Osteocyte (in vitro differentiated cells): ENCODE results near the gene NKX6-2. TPM values are rescaled to one million over a fixed set of nuclear protein-coding genes. Genes with fewer than 3 reads are reported as not detected.
"Not testable (repeated sequence)": the region's sequence is repeated elsewhere in the genome, so short reads cannot be mapped to it uniquely, and the experiment has no call there.

Experiments
- DNase-seq: peaks from one replicate; pipeline ENCODE4 v3.0.0; 2021; ENCODE audit warnings: mixed read lengths; ENCODE audit not compliant: unreplicated experiment; ENCODE audit errors: extremely low spot score
- H3K27ac Mint-ChIP-seq: one replicate; pipeline ENCODE4 v1.8.0; 2021; ENCODE audit warnings: mild to moderate bottlenecking, mixed read lengths; ENCODE audit not compliant: unreplicated experiment
- H3K27me3 Mint-ChIP-seq: one replicate; pipeline ENCODE4 v1.8.0; 2021; ENCODE audit warnings: mixed read lengths; ENCODE audit not compliant: unreplicated experiment
- H3K36me3 Mint-ChIP-seq: one replicate; pipeline ENCODE4 v1.8.0; 2021; ENCODE audit warnings: mixed read lengths; ENCODE audit not compliant: unreplicated experiment
- H3K4me1 Mint-ChIP-seq: one replicate; pipeline ENCODE4 v1.8.0; 2021; ENCODE audit warnings: mixed read lengths; ENCODE audit not compliant: unreplicated experiment
- H3K4me3 Mint-ChIP-seq: one replicate; pipeline ENCODE4 v1.8.0; 2021; ENCODE audit warnings: mild to moderate bottlenecking, moderate library complexity, mixed read lengths; ENCODE audit not compliant: unreplicated experiment
- H3K9me3 Mint-ChIP-seq: one replicate; pipeline ENCODE4 v1.8.0; 2021; ENCODE audit warnings: mixed read lengths; ENCODE audit not compliant: unreplicated experiment
- CTCF ChIP-seq: fragments of 200-600 bp; sonication (generic); IDR thresholded peaks from 2 replicates; pipeline ENCODE4 v1.5.0; 2021; ENCODE audit warnings: antibody characterized with exemption, mild to moderate bottlenecking, moderate library complexity
- total RNA-seq: library from RNA; stranded (reverse); gene quantifications from 2 replicates; pipeline ENCODE4 v1.2.1, GENCODE V29; 2021

Gene NKX6-2
- total RNA-seq, 1 donor from 2014 or later, result not detected

- H3K27ac Mint-ChIP-seq, result no peak overlapping the region
- no peaks in the 10 kb centered on the region for H3K36me3 Mint-ChIP-seq
- DNase-seq, result no peak
- H3K4me3 Mint-ChIP-seq, result no peak overlapping the region
- no peaks in the 10 kb centered on the region for H3K9me3 Mint-ChIP-seq
- TF ChIP-seq CTCF, result no peak
- H3K4me1 Mint-ChIP-seq, result no peaks in the 10 kb centered on the region
- H3K27me3 Mint-ChIP-seq, result no peaks in the 10 kb centered on the region
These were observed 8.2 kb upstream of the NKX6-2 start for GRCh38 chr10:132793871-132794849.

GRCh38 chr10:132793213-132793612 lies 7.3 kb upstream of the NKX6-2 start:
- Mint-ChIP-seq H3K9me3 (no peaks in the 10 kb centered on the region), H3K36me3 (no peaks in the 10 kb centered on the region), H3K4me3 (no peak overlapping the region), H3K27ac (no peak overlapping the region), H3K27me3 (peaks cover 5% of the 10 kb centered on the region), H3K4me1 (no peaks in the 10 kb centered on the region)
- TF ChIP-seq CTCF, result no peak
- DNase-seq, result no peak

DNA sequence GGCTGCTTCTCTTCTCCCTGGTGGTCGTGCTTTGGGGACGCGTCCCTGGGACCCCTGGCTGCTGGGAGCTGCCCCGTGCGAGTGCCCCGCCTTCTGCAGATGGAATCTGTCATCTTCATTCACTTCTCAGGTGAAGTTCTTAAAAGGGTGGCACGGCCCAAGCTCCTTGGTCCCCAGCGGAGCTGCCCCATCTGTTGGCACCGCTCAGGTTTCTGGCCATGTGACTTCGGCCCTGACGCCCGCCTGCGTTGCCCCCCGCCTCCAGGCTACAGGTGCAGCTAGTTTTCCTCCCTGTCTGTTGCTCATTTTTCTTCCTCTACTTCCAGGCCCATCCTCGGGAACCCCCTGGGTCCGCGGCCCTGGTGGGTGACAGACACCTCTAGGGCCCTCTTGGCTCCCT lies 6.8 kb upstream of the NKX6-2 start:
- Mint-ChIP-seq H3K36me3 (no peaks in the 10 kb centered on the region), H3K4me1 (no peaks in the 10 kb centered on the region), H3K27me3 (peaks cover 5% of the 10 kb centered on the region), H3K27ac (no peak overlapping the region), H3K4me3 (no peak overlapping the region), H3K9me3 (no peaks in the 10 kb centered on the region)
- no peak for TF ChIP-seq CTCF
- no peak for DNase-seq

- not testable (repeated sequence) for H3K27me3 Mint-ChIP-seq, DNase-seq, H3K9me3 Mint-ChIP-seq, H3K4me1 Mint-ChIP-seq, H3K4me3 Mint-ChIP-seq, H3K36me3 Mint-ChIP-seq, H3K27ac Mint-ChIP-seq
These were observed 6.2 kb upstream of the NKX6-2 start for GRCh38 chr10:132792099-132792498.

- no peak overlapping the region for H3K4me3 Mint-ChIP-seq
- peaks cover 5% of the 10 kb centered on the region for H3K27me3 Mint-ChIP-seq
- H3K4me1 Mint-ChIP-seq, result no peaks in the 10 kb centered on the region
- H3K27ac Mint-ChIP-seq, result no peak overlapping the region
- H3K9me3 Mint-ChIP-seq, result no peaks in the 10 kb centered on the region
- no peak for TF ChIP-seq CTCF
- no peak for DNase-seq
- H3K36me3 Mint-ChIP-seq, result no peaks in the 10 kb centered on the region
These were observed 5.2 kb upstream of the NKX6-2 start for GRCh38 chr10:132790934-132791829.
